ENCODE data around the gene PDE4D. TPM values are rescaled to one million over a fixed set of nuclear protein-coding genes. Genes with fewer than 3 reads are reported as not detected.

The PDE4D gene
- total and polyA plus RNA-seq, 2 of the 4 experiments (the other 2 are of a cell fraction), result 1.4 to 7.9 TPM

GRCh38 chr5:59757442-59757841 lies 136.1 kb downstream of the PDE4D start:
- no TSS peak for BruUV-seq (replicated peaks)
- ChIA-PET POLR2A (ENCODE audit: unreplicated experiment) (no interaction called here), CTCF (no interaction called here)
- Histone ChIP-seq H2AFZ (replicated peaks; ENCODE audit: low read length, poor library complexity) (no peak overlapping the region), H2AK5ac (ENCODE audit: low read depth, low read length) (no peak overlapping the region), H2BK20ac (ENCODE audit: low read depth, low read length) (no peak overlapping the region), H3K9me1 (ENCODE audit: insufficient read depth, low read length) (no peaks in the 10 kb centered on the region), H3K18ac (ENCODE audit: low read depth, low read length) (no peak overlapping the region), H2BK5ac (ENCODE audit: low read depth, low read length, poor library complexity, severe bottlenecking) (no peak overlapping the region), H2BK15ac (ENCODE audit: low read depth, low read length) (no peak overlapping the region), H3K4me3 (ENCODE audit: insufficient read depth, low read depth, low read length) (no peak overlapping the region), H3K4me1 (ENCODE audit: control insufficient read depth, insufficient read depth, low read length) (no peaks in the 10 kb centered on the region), H3K79me1 (ENCODE audit: low read depth in 1 of 2, low read length in 2 of 2) (no peaks in the 10 kb centered on the region), H3K27ac (ENCODE audit: insufficient read depth, low read length) (no peak overlapping the region), H3K4ac (ENCODE audit: low read depth, low read length) (no peak overlapping the region), H3K14ac (replicated peaks; ENCODE audit: low read depth, low read length) (no peak overlapping the region), H3K9me3 (ENCODE audit: control insufficient read depth, insufficient read depth, low read length) (no peaks in the 10 kb centered on the region), H3K23ac (ENCODE audit: low read depth, low read length) (no peak overlapping the region), H4K20me1 (ENCODE audit: insufficient read depth, low read length) (no peaks in the 10 kb centered on the region), H4K91ac (ENCODE audit: insufficient read depth, low read depth, low read length) (no peak overlapping the region), H3K56ac (ENCODE audit: extremely low read depth, insufficient read depth, low read length) (no peak overlapping the region), H2BK120ac (ENCODE audit: low read depth, low read length) (no peak overlapping the region), H2AK9ac (replicated peaks; ENCODE audit: low read depth, low read length, poor library complexity) (no peak overlapping the region), H4K8ac (ENCODE audit: low read depth in 2 of 2, low read length in 2 of 2) (no peak overlapping the region), H3K4me2 (ENCODE audit: low read depth, low read length) (no peak overlapping the region), H3K9ac (ENCODE audit: low read depth, low read length) (no peak overlapping the region), H3K27me3 (ENCODE audit: control insufficient read depth, insufficient read depth, low read length) (no peaks in the 10 kb centered on the region), H3K36me3 (ENCODE audit: control insufficient read depth, insufficient read depth, low read length) (no peaks in the 10 kb centered on the region), H4K5ac (ENCODE audit: low read depth, low read length) (no peak overlapping the region)
- dilution Hi-C loops (cut with HindIII; ENCODE audit: low sequenced_read_pairs, unreplicated experiment) (no loop called here), intact Hi-C loops (cut with micrococcal nuclease) (no loop called here), in situ Hi-C loops (cut with MboI; ENCODE audit: low sequenced_read_pairs) (no loop called here)
- DNase-seq (no peak), ATAC-seq (ENCODE audit: low read depth) (no peak)
- TF ChIP-seq CHD1 (IDR thresholded peaks at IDR 0.05; ENCODE audit: low read depth, low read length) (no peak), RCOR1 (IDR thresholded peaks at IDR 0.05; ENCODE audit: insufficient replicate concordance, low read length) (no peak), USF2 (IDR thresholded peaks at IDR 0.05; ENCODE audit: low read depth, low read length) (no peak), POLR2A (IDR thresholded peaks at IDR 0.05; ENCODE audit: low read depth, low read length) (no peak), CEBPB (IDR thresholded peaks at IDR 0.05; ENCODE audit: low read depth, low read length) (no peak), BHLHE40 (IDR thresholded peaks at IDR 0.05; ENCODE audit: low read depth, low read length) (no peak), RAD21 (IDR thresholded peaks at IDR 0.05; ENCODE audit: low read length) (no peak), RFX5 (IDR thresholded peaks at IDR 0.05; ENCODE audit: low read depth, low read length) (no peak), CTCF (conservative IDR thresholded peaks at IDR 0.05; ENCODE audit: low read depth, low read length) (no peak), NFE2L2 (IDR thresholded peaks at IDR 0.05; ENCODE audit: low read depth, low read length) (no peak), MXI1 (IDR thresholded peaks at IDR 0.05; ENCODE audit: borderline replicate concordance, low read depth, low read length) (no peak), ELK1 (IDR thresholded peaks at IDR 0.05; ENCODE audit: borderline replicate concordance, low read depth, low read length) (no peak), MAZ (IDR thresholded peaks at IDR 0.05; ENCODE audit: borderline replicate concordance, low read depth, low read length) (no peak)
- WGBS, 2 experiments (ENCODE audit: extremely low coverage in 2 of 2, insufficient read length in 1 of 2), result 100% methylated on average over 1 of the region's 1 CpG; no CpG with 5 or more reads in 1 of the 2 experiments

Measured in IMR-90 (cell line).